Inflammatory macrophage treated with lipopolysaccharide for 1 hour (primary cell): ENCODE results near the gene PARD3.
"Not testable (repeated sequence)": the region's sequence is repeated elsewhere in the genome, so short reads cannot be mapped to it uniquely, and the experiment has no call there.

ENCODE experiments used
- DNase-seq, 2 donors: peaks; one replicate each; pipeline ENCODE4 v3.0.0-alpha.2; 2020 to 2022

The PARD3 gene

DNA sequence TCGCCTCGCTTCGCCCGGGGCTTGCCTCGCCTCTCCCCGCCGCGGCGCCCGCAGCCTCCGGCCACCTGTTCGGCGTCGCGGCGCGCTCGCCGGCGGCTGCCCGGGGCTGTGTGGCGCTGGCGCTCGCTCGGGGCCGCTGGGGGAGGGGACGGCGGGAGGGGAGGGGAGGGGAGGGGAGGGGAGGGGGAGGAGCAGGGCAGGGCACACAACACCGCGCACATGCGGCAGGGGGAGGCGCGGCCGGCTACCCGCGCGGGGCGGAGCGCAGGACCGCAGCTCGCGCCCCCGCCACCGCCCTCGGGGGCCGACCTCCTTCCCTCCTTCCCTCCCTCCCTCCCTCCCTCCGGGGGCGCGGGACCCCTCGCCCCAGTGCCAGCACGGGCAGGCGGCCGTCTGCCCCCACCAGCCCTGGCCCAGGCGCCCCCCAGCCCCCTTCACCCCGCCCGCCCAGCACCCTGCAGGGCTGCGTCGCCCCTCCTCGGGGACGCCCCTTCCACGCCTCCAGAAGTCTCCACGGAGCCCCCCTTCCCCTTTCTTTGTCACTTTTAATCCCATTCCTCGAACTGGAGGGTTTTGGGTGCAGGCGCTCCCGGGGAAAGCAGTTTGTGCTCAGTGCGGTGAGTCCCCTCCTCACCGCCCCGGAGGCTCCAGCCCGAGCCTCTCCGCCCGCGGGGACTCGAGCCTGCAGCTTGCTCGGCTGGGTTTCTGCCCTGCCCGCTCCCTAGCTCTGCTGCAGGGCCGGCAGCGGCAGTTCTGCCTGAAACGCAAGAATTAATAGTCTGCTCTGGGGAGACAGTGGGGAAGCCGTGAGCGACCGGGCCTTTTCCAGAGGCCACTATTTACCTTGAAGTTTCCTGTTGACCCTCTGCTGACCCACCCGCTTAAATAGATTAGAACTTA, at the start of gene PARD3:
PARD3 (minus strand) TSS at position 112 of the 900 bp plus-strand sequence. CDS start 301 bp downstream, outside the sequence.
- DNase-seq, result no peak

DNA sequence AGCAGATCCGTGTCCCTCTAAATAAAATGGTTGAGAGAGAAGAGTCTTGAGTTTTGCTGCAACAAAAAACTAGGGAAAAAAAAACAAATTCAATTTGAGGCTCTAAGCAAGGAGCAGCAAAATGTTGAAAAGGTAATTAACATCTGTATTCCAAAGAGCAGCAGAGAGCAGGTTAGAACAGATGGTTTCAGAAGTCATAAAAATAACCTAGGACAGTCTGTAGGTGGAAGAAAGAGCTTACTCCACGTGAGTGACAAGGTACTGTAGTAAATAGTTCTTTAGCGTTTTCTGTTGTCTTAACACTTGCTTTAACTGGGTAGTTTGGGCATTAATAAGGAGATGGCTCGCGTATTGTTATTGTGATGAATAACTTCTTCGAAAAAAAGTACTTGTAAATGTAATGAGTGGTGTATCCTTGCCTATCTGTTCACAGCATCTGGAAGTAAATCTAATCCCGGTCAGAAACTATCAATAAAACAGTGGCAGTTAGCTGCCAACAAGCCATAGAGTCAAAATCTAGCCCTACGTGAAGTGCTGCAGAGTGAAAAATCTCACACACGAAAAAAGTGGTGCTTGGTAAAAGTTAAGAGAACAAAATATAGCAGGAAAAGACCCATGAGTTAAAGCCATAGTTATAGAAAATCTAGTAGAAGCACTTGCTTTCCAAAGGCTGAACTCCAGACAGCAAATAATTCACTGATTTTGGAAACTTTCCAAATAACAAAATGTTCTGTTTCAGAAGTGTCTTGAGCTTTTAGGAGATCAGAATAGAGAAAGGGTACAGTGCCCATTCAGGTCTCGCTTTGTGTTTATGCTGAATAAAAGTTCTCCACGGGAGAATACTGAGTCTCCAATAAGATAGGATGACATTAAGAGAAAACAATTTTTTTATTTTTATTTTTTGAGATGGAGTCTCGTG, 49.3 kb upstream of the PARD3 start:
- DNase-seq, result no peak

DNA sequence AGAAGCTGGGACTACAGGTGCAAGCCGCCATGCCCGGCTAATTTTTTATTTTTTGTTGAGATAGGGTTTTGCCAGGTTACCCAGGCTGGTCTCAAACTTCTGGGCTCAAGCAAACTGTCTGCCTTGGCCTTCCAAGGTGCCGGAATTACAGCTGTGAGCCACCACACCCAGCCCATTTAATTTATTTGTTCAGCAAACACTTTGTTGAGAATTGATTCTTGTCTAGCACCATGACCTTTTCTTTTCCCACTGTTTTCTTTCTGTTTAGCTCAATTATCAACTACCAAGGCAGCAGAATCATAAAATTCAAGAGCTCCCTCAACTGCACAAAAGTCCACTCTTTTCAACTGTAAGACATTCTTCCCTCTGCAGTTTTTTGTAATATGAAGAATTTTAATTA, 47.8 kb upstream of the PARD3 start:
- no peak for DNase-seq

DNA sequence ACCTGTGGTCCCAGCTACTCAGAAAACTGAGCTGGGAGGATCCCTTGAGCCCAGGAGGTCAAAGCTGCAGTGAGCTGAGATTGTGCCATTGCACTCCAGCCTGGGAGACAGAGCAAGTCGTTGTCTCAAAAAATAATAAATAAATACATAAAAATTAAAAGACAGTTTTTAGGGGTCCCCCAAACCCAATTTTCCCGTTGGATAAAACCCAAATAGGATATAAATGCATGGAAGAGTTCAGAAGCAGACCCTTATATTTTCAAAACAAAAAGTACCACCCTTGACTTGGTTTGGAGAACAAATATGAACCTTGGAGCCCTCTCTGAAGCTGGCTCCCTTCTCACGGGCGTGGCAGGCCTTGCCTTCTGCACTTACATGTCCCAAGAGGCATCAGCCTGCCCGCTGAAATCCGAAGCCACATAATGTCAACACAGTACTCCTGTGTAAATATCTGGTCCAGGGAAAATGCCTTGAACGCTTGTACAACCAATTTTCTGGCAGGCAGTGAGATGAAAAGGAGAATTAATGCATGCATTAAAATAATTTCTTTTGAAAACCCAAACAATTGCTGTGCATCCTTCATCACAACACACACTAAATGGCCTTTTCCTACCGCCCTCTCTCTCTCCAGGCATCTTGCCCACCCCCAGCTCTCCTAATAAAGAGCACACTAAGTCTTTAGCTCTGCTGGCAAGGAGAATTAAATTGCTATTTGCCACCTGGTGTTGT, 46.4 kb upstream of the PARD3 start:
- no peak for DNase-seq

DNA sequence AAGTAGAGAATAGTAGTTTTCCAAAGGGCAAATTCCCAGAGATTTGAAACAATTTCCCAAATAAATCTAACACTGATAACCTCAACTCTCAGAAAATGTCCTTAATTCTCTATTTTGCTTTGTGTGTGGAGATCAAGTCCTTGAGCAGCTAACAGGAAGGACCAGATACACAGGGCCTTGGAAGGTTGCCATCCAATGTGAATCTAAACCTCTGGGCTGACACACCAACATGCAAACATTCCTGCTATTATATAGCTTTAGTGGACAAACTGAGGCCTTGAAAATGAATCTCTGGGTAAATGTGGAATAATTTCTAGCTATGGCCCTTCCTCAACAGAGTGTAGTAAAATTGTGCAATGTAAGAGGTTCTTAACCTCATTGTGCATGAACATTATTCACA, 44.1 kb upstream of the PARD3 start:
- DNase-seq, result no peak

DNA sequence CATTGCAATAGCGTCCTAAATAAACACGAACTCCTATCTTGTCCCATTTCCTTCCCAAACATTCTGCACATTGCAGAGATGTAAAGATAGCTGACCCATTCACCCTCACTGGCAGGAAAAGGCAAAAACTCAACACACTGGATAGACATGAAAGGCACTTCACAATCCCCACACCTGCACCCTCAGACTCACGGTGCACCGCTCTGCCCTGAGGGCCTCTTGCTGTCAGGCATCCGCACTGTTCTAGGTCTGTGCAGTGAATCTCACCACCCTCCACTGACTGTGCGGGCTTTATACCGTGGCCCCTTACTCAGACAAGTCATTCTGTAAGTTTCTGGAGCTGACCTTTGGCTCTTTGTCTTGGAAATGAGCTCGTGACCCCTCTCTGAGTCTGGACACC, 42.9 kb upstream of the PARD3 start:
- DNase-seq, result no peak

DNA sequence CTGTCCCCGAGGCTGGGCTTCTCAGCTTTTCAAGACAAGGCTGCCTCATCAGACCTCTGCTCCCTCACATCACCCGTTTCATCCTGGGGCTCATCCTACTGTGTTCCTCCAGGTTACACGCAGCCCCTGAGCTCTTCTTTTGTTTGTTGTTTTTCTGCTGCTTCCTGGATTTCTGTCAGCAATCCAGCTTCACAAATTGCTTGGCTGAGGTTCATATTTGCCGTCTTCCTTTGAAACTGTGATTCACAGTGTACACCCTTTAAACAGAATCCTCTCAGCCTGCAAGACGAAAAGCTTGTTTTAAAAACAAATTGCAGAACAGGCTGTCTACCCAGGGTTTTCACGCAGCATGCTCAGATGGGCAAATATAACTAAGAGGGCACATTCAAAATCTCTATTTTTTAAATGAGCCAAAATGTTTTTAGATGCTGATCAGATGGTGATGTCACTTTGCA, 39.1 kb upstream of the PARD3 start:
- DNase-seq, result no peak

DNA sequence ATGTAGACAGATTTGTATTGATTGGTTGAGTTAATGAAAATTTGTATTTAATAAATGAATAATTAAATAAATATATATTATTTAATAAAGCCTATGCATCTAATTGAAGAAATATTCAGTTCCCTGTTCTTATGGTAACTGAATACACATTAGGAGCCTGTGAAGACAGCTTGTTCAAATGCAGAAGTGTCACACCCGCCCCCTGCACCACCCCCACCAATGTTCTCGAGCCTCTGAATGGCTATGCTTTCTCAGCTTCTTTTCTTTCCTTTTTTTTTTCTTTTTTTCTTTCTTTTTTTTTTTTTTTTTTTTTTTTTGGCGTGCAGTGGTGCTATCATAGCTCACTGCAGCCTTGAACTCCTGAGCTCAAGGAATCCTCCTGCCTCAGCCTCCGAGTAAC, 38.3 kb upstream of the PARD3 start:
- no peak for DNase-seq

DNA sequence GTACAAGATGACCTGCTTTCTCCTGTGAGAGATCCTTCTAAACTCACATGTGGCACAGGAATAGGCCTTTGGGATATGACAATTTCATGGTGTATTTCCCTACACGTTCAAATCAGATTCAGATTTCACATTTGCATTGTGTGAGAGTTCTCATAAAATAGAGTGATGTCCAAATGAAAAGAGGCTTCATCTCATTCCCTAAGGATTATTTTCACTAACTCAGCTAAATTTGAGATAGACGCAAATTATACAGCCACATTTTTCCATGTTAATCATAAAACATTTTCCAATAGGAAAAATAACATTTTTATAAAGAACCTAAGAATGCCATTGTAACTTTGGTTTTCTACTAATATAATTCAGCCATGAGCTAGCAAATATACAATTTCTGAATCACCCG, 35.5 kb upstream of the PARD3 start:
- no peak for DNase-seq

DNA sequence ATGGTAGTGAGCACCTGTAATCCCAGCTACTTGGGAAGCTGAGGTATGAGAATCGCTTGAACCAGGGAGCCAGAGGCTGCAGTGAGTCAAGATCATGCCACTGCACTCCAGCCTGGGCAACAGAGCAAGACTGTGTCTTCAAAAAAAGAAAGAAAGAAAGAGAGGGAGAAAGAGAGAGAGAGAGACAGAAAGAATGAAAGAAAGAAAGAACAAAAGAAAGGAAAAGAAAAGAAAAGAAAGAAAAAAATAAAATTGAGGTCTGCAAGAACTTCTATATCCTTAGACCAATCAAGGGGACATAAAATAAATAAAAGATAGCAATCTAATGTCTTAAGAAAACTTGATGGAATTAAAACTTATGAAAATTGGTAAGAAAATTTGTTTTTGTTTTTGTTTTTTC, 34.9 kb upstream of the PARD3 start:
- no peak for DNase-seq

DNA sequence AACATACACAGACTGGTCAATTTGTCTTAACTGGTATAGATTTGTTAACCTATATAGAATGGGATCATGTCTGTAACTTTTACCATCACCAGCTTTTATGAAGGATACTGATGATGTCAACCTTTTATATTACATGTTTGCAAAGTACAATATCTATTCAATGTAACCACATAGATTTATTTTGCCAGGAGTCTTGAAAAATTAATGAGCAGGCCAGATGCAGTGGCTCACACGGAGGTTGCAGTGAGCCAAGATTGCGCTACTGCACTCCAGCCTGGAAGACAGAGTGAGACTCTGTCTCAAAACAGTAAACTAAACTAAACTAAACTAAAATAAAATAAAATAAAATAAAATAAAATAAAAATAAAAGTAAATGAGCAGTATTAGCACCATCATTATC, 30.0 kb upstream of the PARD3 start:
- DNase-seq, result no peak

DNA sequence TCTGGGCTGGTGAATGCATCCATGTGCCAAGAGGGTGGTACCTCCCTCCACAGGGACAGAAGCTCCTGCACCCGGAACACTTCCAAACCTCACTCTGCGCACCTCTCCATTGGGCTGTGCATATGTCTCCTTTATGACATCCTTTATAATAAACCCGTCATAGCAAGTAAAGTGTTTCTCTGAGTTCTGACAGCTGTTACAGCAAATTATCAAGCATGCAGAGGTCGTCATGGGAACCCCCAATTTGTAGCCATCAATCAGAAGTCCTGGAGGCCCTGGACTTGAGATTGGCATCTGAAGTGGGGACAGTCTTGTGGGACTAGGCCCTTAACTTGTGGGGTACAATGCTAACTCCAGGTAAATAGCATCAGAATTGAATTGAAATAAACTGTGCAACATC, 29.4 kb upstream of the PARD3 start:
- no peak for DNase-seq

DNA sequence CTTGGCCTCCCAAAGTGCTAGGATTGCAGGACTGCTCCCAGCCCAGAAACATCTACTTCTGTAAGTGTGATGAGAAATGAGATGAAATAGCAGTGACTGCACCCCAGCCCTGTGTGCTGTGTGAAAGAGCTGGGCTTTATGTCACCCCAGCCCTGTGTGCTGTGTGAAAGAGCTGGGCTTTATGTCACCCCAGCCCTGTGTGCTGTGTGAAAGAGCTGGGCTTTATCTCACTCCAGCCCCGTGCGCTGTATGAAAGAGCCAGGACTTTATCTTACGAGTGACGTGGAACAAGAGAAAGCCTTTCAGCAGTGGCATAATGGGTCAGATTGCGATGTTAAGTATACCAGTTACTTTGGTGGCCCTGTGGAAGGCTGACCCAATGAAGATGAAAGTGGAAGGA, 28.4 kb upstream of the PARD3 start:
- DNase-seq, result not testable (repeated sequence)

DNA sequence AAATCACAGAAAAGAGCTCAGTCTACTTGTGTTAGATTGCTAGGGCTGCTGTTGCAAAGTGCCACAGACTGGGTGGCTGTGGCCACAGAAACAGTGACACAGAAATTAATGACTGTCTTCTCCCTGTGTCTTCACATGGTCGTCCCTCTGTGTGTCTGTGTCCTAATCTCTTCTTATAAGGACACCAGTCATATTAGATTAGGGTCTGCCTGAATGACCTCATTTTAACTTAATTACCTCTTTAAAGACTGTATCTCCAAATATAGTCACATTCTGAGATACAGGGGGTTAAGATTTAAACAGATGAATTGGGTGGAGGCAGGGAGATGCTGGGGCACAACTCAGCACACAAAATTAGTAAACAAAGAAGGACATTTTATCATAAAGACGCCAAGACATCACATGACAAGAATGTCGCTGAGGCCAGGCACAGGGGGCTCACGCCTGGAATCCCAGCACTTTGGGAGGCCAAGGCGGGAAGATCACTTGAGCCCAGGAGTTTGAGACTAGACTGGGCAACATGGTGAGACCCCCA, 23.3 kb upstream of the PARD3 start:
- no peak for DNase-seq

DNA sequence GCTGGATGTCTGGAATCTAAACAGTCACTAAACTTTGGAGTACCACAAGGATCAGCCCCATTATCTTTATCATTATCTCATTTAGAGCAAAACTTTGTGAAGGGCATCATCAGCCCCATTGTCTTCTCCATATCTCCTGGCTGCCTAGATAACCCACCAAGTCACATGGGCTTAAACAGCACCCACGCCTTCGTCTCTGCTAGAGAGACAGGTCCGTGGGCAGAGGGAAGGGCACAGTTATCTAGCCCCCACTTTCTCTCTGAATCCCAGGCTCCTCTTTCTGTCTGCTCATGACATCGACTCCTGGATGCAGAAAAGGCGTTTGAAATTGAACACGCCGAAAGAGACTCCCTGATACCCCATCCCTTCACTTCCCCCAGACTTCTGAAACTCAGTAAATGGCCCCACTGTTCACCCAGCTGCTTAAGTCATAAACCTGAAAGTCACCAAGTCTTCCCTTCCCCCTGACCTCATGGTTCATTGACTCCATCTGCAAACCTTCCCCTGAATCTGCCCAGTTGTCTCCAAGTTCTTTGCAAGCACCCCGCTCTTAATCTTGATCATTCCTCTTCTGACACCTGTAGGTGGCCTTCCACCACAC, 20.9 kb upstream of the PARD3 start:
- DNase-seq, result no peak

DNA sequence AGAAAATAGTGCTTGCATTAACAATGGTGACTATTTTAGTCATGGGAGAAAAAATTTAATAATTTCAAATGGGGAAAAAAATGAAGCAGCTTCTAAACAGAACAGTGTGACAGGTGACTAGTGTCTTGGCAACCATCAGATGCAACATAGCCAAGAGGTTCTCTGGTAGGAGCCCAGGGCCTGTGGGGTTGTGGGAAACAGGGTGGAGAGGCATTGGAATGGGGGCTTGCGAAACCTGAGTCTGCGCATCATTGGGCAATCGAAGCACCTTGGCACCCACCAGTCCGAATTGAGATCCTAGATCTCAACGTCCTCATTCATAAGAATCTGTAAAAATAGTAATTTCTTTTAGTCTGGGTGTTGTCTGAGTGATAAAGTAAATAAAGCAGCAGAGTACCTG, 19.2 kb upstream of the PARD3 start:
- DNase-seq, result no peak

DNA sequence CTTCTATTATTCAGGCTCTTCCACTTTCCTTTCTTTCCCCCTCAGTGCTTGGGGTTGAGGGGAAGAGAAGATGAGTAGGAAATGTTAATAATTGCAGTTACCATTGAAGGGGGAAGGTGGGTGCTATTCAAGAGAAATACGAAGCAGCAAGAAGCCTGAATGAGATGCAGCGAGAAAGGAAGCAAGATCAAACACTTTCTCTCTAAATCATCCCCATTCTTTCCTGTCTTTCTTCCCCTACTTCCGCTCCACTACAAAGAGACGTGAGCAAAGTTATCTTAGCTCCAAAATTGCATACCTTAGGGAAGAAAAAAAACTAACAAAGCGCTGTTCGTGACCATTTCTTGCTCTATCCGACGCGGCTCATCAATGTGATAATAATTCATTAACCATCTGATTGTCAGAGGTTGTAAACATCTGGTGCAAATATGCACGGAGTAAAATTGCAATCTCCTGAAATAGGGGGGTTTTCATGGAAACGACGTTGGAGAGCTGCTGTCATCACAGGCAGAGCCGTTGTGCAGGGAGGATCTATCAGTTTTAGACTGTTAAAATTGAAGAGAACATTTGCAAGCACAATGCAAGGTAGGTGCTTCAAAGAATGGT, 15.2 kb upstream of the PARD3 start:
- no peak for DNase-seq

DNA sequence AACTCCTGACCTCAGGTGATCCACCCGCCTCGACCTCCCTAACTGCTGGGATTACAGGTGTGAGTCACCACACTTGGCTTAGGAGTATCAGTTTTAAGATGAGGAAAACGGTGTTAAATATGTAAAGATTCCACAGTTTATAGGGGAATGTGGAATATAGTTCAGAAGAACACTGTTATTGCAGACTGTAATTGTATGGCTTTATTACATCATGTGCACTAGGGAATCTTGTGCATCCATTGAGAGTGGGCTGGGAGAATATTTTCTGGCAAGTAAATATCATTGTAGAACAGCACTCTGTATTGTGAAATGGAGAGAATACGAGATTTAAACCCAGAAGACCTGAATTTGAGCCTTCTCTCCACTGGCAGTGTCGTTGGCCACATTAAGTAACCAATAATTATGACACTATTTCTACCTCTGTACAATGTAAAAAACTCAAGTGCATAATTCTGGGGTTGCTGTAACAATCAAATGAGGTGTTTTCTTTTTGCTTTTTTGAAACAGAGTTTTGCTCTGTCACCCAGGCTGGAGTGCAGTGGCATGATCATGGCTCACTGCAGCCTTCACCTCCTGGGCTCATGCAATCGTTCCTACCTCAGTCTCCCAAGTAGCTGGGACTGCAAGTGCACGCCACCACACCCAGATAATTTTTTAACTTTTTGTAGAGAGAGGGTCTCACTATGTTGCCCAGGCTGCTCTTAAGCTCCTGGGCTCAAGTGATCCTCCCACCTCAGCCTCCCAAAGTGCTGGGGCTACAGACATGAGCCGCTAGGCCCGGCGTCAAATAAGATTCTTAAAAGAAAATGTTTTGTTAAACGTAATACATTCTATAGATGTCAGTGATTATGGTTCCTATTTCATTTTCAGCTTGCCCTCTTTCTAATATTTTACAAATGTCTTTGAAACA, 12.0 kb upstream of the PARD3 start:
- no peak for DNase-seq

DNA sequence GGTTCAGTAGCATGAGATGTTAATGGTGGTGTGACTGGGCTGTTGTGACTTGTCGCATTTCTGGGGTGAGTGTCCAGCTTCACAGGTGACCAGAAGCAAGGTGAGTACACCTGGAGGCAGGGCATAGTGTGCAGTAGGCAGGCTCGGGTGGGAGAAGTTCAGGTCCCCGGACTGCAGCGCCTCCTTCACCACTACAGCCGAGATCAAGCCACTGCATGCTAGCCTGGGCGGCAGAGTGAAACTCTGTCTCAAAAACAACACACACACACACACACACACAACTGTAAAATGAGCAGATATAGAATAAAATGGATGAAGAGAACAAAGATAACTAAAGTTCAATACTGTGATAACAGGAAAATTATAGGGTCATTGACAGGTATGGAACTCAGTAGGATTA, 11.1 kb upstream of the PARD3 start:
- DNase-seq, result no peak

DNA sequence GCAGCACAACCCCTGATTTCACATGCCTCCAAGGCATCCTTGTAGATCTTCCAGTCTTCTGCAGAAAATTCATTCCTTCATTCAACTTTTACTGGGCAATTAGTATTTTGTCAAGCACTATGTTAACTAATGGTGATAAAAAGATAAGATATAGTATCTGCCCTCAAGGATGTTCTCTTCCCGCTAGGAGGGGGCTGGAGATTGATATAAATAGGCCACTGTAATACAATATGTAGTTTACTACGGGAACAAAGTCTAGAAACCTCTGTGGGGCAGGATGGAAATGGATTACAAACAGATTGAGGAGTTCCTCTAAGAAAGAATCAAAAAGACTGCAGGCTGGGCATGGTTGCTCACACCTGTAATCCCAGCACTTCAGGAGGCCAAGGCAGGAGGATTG, 10.3 kb upstream of the PARD3 start:
- no peak for DNase-seq

DNA sequence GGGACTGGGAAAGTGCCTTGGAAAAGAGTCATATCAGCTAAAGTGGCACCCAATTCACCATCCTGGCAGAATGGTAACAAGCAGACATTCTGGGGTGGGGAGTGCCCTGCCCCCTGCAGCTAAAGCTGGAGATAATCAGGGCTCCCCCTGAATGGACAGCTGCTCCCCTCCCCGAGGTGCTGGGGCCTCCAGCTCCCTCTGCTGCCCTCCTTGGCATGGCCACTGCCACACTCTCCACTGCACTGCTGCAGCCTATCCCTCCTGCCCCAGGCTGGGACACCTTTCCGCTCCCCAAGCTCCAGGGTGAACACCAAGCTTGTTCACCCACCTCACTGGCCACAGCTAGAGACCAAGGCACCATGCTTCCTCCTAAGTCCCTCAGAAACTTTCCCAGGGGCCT, 9.8 kb upstream of the PARD3 start:
- DNase-seq, result no peak
